Peyer's patch (tissue), 4 donors: ENCODE results near the gene PMVK.

ENCODE experiments used
- POLR2A ChIP-seq, 2 donors: fragments of 450-650 bp; IDR thresholded peaks; one replicate each; pipeline ENCODE4 v1.5.1; 2017; ENCODE audit warnings: antibody characterized with exemption in 2 of 2, mild to moderate bottlenecking in 2 of 2, moderate library complexity in 2 of 2
- TF ChIP-seq, protein P1 (sequence below), 6 experiments: fragments of 450-650 bp in 4 of 6; fragments of 200-600 bp in 2 of 6; sonication (generic) in 1 of 6; IDR thresholded peaks; one replicate each; pipeline ENCODE4 v1.5.1; 2017 to 2019; ENCODE audit warnings: antibody characterized with exemption in 6 of 6, mild to moderate bottlenecking in 3 of 6, moderate library complexity in 1 of 6

DNA sequence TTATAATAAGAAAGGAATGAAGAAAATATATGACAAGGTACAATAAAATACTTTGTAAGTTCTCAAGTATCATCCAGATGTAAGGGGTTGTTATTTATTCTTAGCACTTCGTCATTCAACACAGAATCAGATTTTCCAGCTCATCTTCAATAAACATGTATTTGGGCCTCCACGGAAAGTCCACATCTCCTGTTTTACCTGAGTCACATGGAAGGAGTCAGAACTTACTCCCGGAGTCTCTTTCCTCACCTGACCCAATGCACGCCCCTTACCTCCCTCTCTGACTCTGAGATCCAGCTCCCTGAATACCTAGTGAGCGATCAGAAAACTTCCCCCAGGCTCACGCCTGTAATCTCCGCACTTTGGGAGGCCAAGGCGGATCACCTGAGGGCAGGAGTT is 1.5 kb upstream of the PMVK start:
- TF ChIP-seq, protein P1, sequence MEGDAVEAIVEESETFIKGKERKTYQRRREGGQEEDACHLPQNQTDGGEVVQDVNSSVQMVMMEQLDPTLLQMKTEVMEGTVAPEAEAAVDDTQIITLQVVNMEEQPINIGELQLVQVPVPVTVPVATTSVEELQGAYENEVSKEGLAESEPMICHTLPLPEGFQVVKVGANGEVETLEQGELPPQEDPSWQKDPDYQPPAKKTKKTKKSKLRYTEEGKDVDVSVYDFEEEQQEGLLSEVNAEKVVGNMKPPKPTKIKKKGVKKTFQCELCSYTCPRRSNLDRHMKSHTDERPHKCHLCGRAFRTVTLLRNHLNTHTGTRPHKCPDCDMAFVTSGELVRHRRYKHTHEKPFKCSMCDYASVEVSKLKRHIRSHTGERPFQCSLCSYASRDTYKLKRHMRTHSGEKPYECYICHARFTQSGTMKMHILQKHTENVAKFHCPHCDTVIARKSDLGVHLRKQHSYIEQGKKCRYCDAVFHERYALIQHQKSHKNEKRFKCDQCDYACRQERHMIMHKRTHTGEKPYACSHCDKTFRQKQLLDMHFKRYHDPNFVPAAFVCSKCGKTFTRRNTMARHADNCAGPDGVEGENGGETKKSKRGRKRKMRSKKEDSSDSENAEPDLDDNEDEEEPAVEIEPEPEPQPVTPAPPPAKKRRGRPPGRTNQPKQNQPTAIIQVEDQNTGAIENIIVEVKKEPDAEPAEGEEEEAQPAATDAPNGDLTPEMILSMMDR (IDR thresholded peaks at IDR 0.05), result no peak
- no peak for TF ChIP-seq POLR2A (IDR thresholded peaks at IDR 0.05)
